Thymus (tissue), 11 donors: ENCODE results near the gene ITPR1. TPM values are rescaled to one million over a fixed set of nuclear protein-coding genes. Genes with fewer than 3 reads are reported as not detected.
A peak's percentile ranks its signal among the peaks of the same experiment; 100 is the strongest.

Experiments used
- DNase-seq, 9 donors: peaks; one replicate each; pipeline ENCODE4 v3.0.0-alpha.2; 2013; ENCODE audit warnings: low spot score in 9 of 9, low read depth in 6 of 9, missing footprints in 1 of 9
- H3K27ac ChIP-seq, 2 donors: one replicate each; pipeline ENCODE4 v1.5.1; 2013; ENCODE audit warnings: control low read depth in 1 of 2, low read depth in 1 of 2, low read length in 1 of 2, mild to moderate bottlenecking in 1 of 2, moderate library complexity in 1 of 2
- H3K27me3 ChIP-seq, 2 donors: one replicate each; pipeline ENCODE4 v1.5.1; 2013; ENCODE audit warnings: low read length in 1 of 2; ENCODE audit not compliant: control insufficient read depth in 2 of 2, insufficient read depth in 1 of 2
- H3K36me3 ChIP-seq, 2 donors: one replicate each; pipeline ENCODE4 v1.5.1; 2013; ENCODE audit warnings: low read length in 1 of 2, mild to moderate bottlenecking in 1 of 2, moderate library complexity in 1 of 2; ENCODE audit not compliant: control insufficient read depth in 2 of 2, insufficient read depth in 2 of 2
- H3K4me1 ChIP-seq, 2 donors: one replicate each; pipeline ENCODE4 v1.5.1; 2013; ENCODE audit warnings: low read length in 2 of 2; ENCODE audit not compliant: control insufficient read depth in 2 of 2, insufficient read depth in 2 of 2
- H3K4me3 ChIP-seq, 2 donors: one replicate each; pipeline ENCODE4 v1.5.1; 2013; ENCODE audit warnings: low read length in 2 of 2, control low read depth in 1 of 2, mild to moderate bottlenecking in 1 of 2
- H3K9me3 ChIP-seq, 2 donors: one replicate each; pipeline ENCODE4 v1.5.1; 2013; ENCODE audit warnings: low read length in 1 of 2, mild to moderate bottlenecking in 1 of 2; ENCODE audit not compliant: control insufficient read depth in 2 of 2, insufficient read depth in 1 of 2
- WGBS: extraction: QIAGEN DNeasy Blood & Tissue Kit; methylation state at CpG from one replicate; pipeline ENCODE4 v1.1.7; 2013; 5-methylcytosine and 5-hydroxymethylcytosine counted together
- polyA plus RNA-seq: library from polyadenylated mRNA; stranded (reverse); fragments of 200-250 nt; gene quantifications from one replicate; pipeline ENCODE4 v1.2.3, GENCODE V29; 2013
- total RNA-seq: library from RNA; stranded (reverse); fragments of 120-200 nt; gene quantifications from one replicate; pipeline ENCODE4 v1.2.4, GENCODE V29; 2013
- donor health status: healthy.

The ITPR1 gene
- total and polyA plus RNA-seq, 2 donors = 23.9 to 36.6 TPM

DNA sequence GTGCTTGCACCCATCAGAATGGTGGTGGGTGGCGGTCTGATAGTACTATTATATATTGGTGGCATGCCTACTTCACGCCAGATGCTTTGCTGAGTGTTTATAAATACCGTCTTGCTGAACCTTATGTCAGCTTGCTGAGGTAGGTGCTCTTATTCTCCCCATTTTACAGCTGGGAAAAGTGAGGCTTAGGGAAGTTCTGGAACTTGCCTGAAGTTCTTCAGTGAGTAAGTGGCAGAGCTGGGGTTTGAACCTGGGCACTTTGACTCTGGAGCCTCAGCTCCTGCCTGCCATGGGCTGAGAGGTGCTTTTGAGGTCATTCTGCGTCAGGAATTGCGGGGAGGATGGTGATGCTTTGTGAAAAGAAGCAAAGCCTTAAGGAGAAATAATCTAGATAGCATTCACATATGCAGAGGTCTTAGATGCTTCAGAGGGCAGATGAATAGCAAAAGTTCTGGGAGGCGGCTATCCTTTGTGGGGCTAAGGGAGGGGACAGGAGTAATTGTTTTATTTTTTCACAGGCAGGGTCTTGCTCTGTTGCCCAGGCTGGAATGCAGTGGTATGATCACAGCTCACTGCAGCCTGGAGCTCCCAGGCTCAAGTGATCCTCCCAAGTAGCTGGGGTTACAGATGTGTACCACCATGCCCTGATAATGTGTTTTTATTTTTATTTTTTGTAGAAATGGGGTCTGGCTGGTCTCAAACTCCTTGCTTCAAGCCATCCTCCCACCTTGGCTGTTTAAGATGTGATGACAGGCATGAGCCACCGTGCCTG is 18.5 kb downstream of the ITPR1 start:
- Histone ChIP-seq H3K4me3 (no peak overlapping the region), H3K4me1 (peaks cover 27 to 46% of the 10 kb centered on the region in 2 donors), H3K36me3 (peaks cover 5 to 9% of the 10 kb centered on the region in 2 donors), H3K9me3 (no peaks in the 10 kb centered on the region), H3K27me3 (no peaks in the 10 kb centered on the region), H3K27ac (peak overlapping the region in 1 of 2 donors; percentile 80)
- 83% methylated on average over 7 of the region's 7 CpGs for WGBS
- no peak for DNase-seq

DNA sequence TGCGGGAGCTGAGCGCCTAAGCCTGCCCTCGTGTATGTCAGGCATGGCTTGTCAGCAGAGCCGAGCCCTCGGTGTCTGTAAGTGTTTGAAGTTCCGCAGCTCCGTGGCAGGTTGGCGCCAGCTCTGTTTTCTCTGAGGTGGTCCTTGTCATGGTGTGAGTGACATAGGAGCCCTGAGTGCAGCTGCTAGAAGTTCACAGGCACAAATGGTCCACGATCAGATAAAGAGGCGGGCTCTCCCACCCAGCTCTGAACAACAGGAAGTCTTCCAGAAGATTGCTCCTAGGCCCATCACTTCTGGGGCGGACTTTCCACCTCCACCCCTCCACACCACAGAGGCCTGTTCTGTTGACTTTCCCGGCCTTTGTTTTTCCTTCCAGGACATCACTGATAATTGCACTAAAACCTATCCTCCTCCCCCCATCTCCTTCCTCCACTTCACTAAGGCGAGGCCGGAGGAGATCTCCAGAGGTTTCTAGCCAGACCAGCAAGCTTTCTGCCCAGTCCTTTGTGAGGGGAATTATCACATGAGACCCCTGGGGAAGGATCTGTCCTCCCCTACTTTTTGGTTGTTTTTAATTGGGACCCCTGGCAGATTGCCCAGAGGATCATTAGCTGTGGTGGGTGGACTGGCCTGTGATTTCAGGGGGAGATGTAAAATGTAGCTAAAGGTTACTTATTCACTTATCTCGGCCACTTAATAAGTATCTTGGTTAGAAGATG is 19.9 kb downstream of the ITPR1 start:
- DNase-seq = peak in 4 of 9 donors; percentile 62 to 82 (median 68)
- Histone ChIP-seq H3K4me1 (peaks cover 31 to 50% of the 10 kb centered on the region in 2 donors), H3K36me3 (peaks cover 5 to 9% of the 10 kb centered on the region in 2 donors), H3K27me3 (no peaks in the 10 kb centered on the region), H3K27ac (peak overlapping the region in 1 of 2 donors; percentile 80), H3K4me3 (no peak overlapping the region), H3K9me3 (no peaks in the 10 kb centered on the region)
- 36% methylated on average over 15 of the region's 15 CpGs for WGBS

DNA sequence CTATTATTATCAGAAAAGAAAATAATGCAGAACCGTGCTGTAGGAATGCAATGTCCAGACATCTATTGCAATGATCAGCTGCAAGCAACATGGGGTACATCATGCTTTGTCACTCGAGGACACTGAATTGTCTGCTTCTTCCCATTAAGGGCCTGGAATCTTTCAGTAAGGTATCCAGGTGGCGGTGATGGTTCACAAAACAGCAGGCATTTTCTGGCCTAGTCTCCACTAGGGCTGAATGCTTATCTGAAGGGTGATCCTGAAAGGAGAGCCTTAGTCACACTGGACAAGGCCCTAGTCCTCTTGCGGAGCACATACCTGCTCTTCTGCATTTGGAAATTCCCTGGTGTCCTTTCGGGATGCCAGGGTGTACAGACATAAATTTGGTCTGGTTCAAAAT is 21.2 kb downstream of the ITPR1 start:
- Histone ChIP-seq H3K36me3 (peaks cover 9% of the 10 kb centered on the region in 2 donors), H3K9me3 (no peaks in the 10 kb centered on the region), H3K4me1 (peaks cover 37 to 56% of the 10 kb centered on the region in 2 donors), H3K27ac (no peak overlapping the region), H3K4me3 (no peak overlapping the region), H3K27me3 (no peaks in the 10 kb centered on the region)
- DNase-seq = no peak
- 97% methylated on average over 5 of the region's 5 CpGs for WGBS

DNA sequence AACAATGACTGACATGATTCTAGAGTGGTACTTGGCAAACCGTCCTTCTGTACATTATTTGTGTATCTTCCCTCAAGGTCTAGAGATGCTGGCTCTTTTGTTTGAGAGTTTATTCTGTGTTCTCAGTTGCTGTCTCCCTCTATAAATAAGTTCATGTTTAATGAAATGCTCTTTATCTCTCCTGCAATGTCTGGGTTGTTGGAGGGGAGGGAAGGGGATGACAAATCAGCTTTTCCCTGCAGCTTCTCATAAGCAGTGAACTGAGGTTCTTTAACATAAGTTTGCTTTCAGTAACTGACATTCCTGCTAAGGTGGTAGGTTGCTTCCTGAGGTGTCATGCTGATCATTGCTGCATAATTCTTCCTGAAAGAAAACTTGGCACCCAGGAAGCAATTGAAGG is 21.8 kb downstream of the ITPR1 start:
- Histone ChIP-seq H3K4me1 (peaks cover 41 to 62% of the 10 kb centered on the region in 2 donors), H3K4me3 (no peak overlapping the region), H3K27ac (no peak overlapping the region), H3K36me3 (peaks cover 5 to 9% of the 10 kb centered on the region in 2 donors), H3K27me3 (no peaks in the 10 kb centered on the region), H3K9me3 (no peaks in the 10 kb centered on the region)
- WGBS = 94% methylated on average over 1 of the region's 1 CpG
- no peak for DNase-seq

DNA sequence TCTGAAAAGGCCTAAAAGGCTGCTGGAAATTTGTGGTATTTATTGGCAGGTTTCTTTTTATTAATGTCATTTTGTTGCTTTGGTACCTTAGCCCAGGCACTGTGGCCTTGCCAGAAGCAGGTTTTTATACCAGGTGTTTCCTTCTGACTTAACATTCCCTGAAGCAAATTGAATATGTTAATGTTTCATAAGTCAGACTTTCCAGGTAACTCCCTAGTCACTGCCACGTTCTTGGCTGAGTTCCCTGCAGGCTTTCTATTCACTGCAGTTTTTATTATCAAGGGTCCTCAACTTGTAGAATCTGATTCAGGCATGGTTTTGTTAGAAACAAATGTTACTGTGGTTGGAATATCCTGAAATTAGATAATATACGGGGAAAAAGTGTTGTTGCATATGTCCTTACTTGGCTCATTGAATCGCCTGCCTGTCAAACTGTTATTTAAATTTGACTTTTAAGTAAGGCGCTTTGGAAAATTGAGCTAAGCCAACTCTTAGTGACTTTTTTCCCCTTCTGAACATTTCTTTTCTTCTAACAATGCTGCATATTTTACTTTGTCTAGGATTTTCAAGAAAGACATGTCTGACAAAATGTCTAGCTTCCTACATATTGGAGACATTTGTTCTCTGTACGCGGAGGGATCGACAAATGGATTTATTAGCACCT is 22.9 kb downstream of the ITPR1 start:
- no peak overlapping the region for H3K4me3 ChIP-seq
- no peaks in the 10 kb centered on the region for H3K9me3 ChIP-seq
- H3K27me3 ChIP-seq = no peaks in the 10 kb centered on the region
- peaks cover 6 to 13% of the 10 kb centered on the region in 2 donors for H3K36me3 ChIP-seq
- 91% methylated on average over 7 of the region's 7 CpGs for WGBS
- H3K27ac ChIP-seq = peak overlapping the region in 1 of 2 donors; percentile 36
- DNase-seq = no peak
- H3K4me1 ChIP-seq = peaks cover 41 to 58% of the 10 kb centered on the region in 2 donors

DNA sequence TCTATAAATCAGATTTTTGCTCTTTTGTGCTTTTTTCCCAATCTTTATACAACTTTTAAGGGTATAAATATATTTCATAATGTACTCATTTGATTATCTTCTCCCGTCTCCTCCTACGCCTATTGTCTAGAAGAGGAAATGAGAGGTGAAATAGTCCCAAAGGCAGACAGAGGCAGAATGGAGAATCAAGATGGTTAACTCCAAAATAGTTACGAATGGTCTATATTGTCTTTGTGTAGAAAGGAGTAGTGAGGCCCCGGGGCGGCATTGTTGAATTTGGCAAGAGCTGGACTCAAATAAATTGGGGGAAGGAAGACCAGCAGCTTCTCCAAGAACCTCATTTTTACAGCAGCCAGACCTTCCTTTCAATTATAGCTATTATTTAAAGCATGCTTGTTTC is 23.9 kb downstream of the ITPR1 start:
- Histone ChIP-seq H3K27ac (no peak overlapping the region), H3K9me3 (no peaks in the 10 kb centered on the region), H3K27me3 (no peaks in the 10 kb centered on the region), H3K4me1 (peaks cover 32 to 47% of the 10 kb centered on the region in 2 donors), H3K4me3 (no peak overlapping the region), H3K36me3 (peaks cover 6 to 18% of the 10 kb centered on the region in 2 donors)
- 91% methylated on average over 5 of the region's 5 CpGs for WGBS
- no peak for DNase-seq

DNA sequence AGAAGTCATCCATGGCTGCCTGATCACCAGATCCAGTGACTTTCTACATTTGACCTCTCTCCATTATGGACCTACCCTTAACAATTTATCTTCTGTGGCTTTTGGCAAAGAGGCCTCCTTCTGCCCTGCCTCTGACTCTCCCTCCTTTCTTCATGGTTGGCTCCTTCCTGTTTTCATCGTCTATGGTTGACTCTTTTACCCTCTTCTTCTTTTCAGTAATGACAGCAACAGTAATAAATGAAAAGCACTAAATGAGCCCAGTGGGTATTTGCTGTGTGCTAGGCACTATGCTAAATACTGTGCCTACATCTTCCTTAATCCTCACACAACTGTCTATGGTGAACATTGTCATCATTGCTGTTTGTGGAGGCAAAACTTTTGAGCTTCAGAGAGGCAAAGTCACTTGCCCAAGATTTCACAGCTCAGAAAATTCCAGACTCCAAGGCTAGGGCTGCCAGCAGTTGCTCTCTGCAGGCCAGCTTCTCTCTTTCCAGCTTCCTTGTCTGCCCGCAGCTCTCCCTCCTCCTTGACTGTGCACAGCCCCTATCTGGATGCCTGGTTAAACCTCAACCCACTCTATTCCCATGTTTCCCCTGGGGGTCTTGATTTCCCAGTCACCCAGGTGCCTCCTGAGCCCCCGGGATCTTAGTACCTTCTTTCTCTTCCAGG is 24.6 kb downstream of the ITPR1 start:
- no peaks in the 10 kb centered on the region for H3K9me3 ChIP-seq
- H3K4me3 ChIP-seq = no peak overlapping the region
- WGBS = 28% methylated on average over 3 of the region's 3 CpGs
- peaks cover 25 to 40% of the 10 kb centered on the region in 2 donors for H3K4me1 ChIP-seq
- DNase-seq = no peak
- no peak overlapping the region for H3K27ac ChIP-seq
- peaks cover 10 to 16% of the 10 kb centered on the region in 2 donors for H3K36me3 ChIP-seq
- H3K27me3 ChIP-seq = no peaks in the 10 kb centered on the region

DNA sequence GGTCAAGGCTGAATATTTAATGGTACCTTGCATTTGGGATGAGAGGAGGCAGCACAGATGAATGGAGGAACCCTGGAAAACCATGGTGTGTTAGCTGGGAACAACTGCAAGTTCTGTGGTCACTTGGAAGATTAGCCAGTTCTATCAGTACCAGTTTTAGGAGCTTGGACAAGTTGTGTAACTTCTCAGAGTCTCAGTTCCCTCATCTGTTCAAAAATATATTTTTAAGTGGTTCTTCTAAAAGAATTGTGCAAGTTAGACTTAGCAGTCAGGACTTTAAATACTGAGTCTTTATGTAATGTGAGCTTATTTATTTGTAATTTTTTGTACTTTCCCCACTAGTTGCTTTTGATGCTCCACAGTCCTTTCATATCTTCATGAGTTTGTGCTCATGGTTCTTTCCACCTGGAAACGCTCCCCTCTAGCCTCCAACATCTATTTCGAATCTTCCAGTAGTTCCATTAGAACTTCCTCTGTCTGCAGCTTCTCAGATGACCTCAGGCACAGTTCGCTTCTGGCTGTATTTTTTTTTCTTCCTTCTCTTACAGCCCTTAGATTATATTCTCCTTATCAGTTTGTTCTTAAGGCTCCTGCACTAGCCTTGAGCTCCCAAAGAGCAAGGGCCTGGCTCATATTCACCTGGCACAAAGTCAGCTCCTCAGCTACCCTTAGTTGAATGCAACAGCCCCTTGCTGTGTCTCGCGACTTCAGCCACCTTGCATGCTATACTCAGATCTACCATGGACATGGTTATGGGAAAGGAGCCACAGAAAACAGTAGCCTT is 27.1 kb downstream of the ITPR1 start:
- peaks cover 21 to 34% of the 10 kb centered on the region in 2 donors for H3K4me1 ChIP-seq

More for the DNA sequence above, 27.1 kb downstream of the ITPR1 start:
- no peak overlapping the region for H3K4me3 ChIP-seq
- H3K27me3 ChIP-seq = no peaks in the 10 kb centered on the region
- H3K27ac ChIP-seq = no peak overlapping the region
- WGBS = 90% methylated on average over 5 of the region's 5 CpGs
- peaks cover 7 to 16% of the 10 kb centered on the region in 2 donors for H3K36me3 ChIP-seq
- DNase-seq = no peak
- H3K9me3 ChIP-seq = no peaks in the 10 kb centered on the region
